Testis (tissue), 2 donors: ENCODE measurements around the gene RASL11A.

Source experiments
- POLR2A ChIP-seq: fragments of 450-650 bp; IDR thresholded peaks from one replicate; pipeline ENCODE4 v1.6.1; 2017; ENCODE audit warnings: antibody characterized with exemption, mild to moderate bottlenecking, moderate library complexity
- TF ChIP-seq, protein P1 (sequence below), 3 experiments: fragments of 450-650 bp in 2 of 3; fragments of 200-600 bp in 1 of 3; sonication (generic) in 1 of 3; IDR thresholded peaks; one replicate each; pipeline ENCODE4 v1.5.1; 2016 to 2019; ENCODE audit warnings: antibody characterized with exemption in 3 of 3, mild to moderate bottlenecking in 2 of 3, moderate library complexity in 1 of 3

DNA sequence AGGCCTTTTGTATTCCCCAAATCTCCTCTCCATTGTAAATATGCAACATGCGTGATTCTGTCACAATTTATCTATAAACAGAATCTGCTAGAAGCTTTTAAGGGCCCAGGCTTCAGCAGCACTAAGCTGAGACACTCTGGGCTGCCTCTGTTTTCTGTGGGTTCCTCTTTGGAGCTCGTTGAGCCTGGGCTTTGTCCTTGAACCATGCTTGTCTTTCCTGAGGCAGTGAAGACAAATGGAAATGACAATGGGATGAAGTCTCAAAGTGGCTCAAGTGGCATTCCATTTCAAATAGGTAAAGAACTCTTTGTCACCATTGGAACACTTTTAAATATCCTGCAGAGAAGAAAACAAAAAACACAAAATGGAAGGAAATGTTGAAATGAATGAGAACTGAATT lies 40.3 kb downstream of the RASL11A start:
- TF ChIP-seq, protein P1, sequence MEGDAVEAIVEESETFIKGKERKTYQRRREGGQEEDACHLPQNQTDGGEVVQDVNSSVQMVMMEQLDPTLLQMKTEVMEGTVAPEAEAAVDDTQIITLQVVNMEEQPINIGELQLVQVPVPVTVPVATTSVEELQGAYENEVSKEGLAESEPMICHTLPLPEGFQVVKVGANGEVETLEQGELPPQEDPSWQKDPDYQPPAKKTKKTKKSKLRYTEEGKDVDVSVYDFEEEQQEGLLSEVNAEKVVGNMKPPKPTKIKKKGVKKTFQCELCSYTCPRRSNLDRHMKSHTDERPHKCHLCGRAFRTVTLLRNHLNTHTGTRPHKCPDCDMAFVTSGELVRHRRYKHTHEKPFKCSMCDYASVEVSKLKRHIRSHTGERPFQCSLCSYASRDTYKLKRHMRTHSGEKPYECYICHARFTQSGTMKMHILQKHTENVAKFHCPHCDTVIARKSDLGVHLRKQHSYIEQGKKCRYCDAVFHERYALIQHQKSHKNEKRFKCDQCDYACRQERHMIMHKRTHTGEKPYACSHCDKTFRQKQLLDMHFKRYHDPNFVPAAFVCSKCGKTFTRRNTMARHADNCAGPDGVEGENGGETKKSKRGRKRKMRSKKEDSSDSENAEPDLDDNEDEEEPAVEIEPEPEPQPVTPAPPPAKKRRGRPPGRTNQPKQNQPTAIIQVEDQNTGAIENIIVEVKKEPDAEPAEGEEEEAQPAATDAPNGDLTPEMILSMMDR (IDR thresholded peaks at IDR 0.05) = no peak
- no peak for TF ChIP-seq POLR2A
